ENCODE data around the gene PRUNE1.

GRCh38 chr1:151000408-151000807 lies 7.8 kb upstream of the PRUNE1 start:
- TF ChIP-seq POLR2A (IDR thresholded peaks at IDR 0.05) = no peak
- no peak for TF ChIP-seq CTCF (IDR thresholded peaks at IDR 0.05)
